ENCODE measurements around the gene LRFN4.

The LRFN4 gene

DNA sequence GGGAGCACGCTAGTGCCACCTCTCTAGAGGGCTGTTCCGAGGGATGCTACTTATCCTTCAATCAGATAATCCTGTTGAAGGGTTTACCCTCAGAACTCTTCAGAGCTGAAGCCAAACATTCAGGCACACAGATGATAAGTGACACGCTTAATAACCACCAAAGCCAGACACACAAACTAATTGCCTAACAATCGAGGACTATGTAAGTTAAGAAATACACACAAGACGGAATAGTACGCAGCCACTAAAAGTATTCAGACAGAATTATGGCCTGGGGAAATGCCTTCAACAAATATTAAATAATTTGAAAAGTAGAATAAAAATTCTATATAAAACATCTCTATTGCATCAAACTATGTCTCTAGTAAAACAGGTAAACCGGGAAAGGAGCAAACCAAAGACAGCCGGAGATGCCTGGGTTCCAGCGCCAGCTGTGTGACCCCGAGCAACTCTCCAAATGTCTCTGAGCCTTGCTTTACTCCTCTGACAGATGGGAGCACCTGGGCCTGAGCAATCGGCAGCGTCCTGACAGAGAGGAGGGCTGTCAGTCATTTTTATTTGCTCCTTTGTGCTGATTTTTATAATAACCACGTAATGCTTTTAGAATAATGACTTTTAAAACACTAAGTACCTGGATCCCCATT lies 11.3 kb downstream of the LRFN4 start:
- TF ChIP-seq CTCF (IDR thresholded peaks at IDR 0.05; ENCODE audit: low read depth, low read length, missing control alignments) = no peak
- no peak for DNase-seq (ENCODE audit: low read depth)
- no peak overlapping the region for H3K4me3 ChIP-seq (ENCODE audit: low read depth, low read length)
- in situ Hi-C loops (cut with HindIII; ENCODE audit: low sequenced_read_pairs) = no loop called here

DNA sequence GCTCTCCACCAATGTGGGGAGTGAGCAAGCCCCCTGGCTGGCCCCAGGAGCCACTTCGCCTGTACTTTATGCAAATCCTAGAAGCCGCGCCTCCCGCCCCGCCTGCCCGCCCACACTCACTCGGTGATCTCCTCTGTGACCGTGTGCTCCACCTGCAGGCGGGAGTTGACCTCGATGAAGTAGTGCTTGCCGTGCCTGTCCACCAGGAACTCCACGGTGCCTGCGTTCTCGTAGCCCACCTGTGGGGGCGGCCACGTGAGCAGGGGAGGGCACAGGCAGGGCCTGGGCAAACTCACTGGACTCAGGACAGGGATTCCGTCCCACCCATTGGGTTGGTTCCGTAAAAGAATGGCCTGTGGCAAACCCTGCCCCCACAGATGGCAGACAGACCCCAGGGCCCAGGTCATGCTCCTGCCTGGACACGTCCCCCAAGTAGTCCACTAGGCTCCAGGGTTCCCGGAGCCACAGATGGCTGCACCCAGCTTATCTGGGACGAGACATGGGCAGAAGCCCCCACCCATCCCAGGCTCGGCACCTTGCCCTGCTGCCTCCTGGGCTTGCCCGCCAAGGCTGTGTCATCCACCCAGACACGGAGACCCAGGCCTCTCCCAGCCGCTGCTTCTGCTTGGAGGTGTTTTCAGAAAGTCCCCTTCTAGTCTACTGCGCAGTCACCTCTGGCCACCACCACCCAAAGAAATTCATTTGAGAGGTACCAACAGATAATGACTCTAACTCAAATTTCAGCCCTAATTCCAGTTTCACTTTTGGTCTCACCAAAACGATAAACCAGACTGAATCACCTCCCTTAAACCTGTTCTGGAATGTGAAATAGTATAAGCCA lies 12.1 kb downstream of the LRFN4 start:
- in situ Hi-C loops (cut with HindIII; ENCODE audit: low sequenced_read_pairs) = no loop called here
- no peak for DNase-seq (ENCODE audit: low read depth)
- H3K4me3 ChIP-seq (ENCODE audit: low read depth, low read length) = no peak overlapping the region
- TF ChIP-seq CTCF (IDR thresholded peaks at IDR 0.05; ENCODE audit: low read depth, low read length, missing control alignments) = no peak

- in situ Hi-C loops (cut with HindIII; ENCODE audit: low sequenced_read_pairs) = no loop called here
- H3K4me3 ChIP-seq (ENCODE audit: low read depth, low read length) = no peak overlapping the region
- no peak for TF ChIP-seq CTCF (IDR thresholded peaks at IDR 0.05; ENCODE audit: low read depth, low read length, missing control alignments)
- DNase-seq (ENCODE audit: low read depth) = no peak
These were observed 12.7 kb downstream of the LRFN4 start for GRCh38 chr11:66869567-66869870.

GRCh38 chr11:66870131-66870530 lies 13.3 kb downstream of the LRFN4 start:
- in situ Hi-C loops (cut with HindIII; ENCODE audit: low sequenced_read_pairs) = no loop called here
- no peak for DNase-seq (ENCODE audit: low read depth)
- no peak overlapping the region for H3K4me3 ChIP-seq (ENCODE audit: low read depth, low read length)
- TF ChIP-seq CTCF (IDR thresholded peaks at IDR 0.05; ENCODE audit: low read depth, low read length, missing control alignments) = no peak

DNA sequence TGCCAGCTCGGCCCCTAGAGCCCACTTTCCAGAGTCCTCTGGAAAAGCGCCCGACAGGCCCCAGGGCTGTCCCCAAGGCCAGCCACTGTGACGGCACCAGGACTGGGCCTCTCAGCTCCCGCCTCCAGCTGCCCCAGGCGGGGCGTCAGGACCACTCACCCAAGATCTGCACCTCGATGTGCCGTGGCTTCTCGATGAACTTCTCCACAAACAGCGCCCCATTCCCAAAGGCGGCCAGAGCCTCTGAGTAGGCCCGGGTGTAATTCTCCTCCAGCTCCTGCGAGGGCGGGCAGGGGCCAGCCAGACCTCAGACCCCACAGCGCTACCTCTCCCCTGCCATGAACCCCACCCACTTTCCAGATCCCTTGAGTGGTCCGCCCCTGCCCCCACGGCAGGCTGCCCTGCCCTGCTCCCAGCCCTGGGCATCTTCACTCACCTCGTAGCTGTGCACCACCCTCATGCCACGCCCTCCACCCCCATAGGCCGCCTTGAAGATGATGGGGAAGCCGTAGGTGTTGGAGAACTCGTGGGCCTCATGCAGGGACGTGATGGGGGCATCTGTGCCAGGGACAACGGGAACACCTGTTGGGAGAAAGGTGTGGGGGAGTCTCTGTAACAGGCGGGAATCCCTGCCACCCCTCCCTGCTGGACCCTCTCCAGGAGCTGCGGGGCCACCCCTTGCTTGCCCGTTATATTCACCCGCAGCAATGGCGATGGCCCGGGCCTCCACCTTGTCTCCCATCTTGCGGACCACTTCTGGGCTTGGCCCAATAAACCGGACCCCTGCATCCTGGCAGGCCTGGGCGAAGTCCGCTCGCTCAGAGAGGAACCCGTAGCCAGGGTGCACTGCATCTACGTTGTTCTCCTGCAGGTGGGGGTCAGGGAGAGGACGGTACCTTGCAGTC lies 14.0 kb downstream of the LRFN4 start:
- no peak for TF ChIP-seq CTCF (IDR thresholded peaks at IDR 0.05; ENCODE audit: low read depth, low read length, missing control alignments)
- in situ Hi-C loops (cut with HindIII; ENCODE audit: low sequenced_read_pairs) = no loop called here
- no peak overlapping the region for H3K4me3 ChIP-seq (ENCODE audit: low read depth, low read length)

DNA sequence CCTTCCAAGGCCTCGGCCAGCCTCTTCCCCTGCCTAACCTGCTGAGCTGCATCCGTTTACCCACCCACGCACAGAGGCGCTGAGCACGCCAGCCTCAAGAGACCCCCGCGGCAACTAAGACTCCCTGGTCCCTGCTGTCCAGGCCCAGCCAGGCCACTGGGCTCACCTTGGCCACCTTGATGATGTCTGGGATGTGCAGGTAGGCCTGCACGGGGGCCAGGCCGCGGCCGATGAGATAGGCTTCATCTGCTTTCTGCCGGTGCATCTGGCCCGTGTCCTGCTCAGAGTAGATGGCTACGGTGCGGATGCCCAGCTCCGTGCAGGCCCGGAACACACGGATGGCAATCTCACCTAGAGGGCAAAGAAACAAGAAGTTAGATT lies 14.6 kb downstream of the LRFN4 start:
- TF ChIP-seq CTCF (IDR thresholded peaks at IDR 0.05; ENCODE audit: low read depth, low read length, missing control alignments) = no peak
- in situ Hi-C loops (cut with HindIII; ENCODE audit: low sequenced_read_pairs) = no loop called here
- DNase-seq (ENCODE audit: low read depth) = no peak

More for the DNA sequence above, 14.0 kb downstream of the LRFN4 start:
- DNase-seq (ENCODE audit: low read depth) = no peak

More for the DNA sequence above, 14.6 kb downstream of the LRFN4 start:
- H3K4me3 ChIP-seq (ENCODE audit: low read depth, low read length) = no peak overlapping the region
